ENCODE measurements around the gene STAC2.
"Not testable (repeated sequence)": the region's sequence is repeated elsewhere in the genome, so short reads cannot be mapped to it uniquely, and the experiment has no call there.

STAC2 gene

DNA sequence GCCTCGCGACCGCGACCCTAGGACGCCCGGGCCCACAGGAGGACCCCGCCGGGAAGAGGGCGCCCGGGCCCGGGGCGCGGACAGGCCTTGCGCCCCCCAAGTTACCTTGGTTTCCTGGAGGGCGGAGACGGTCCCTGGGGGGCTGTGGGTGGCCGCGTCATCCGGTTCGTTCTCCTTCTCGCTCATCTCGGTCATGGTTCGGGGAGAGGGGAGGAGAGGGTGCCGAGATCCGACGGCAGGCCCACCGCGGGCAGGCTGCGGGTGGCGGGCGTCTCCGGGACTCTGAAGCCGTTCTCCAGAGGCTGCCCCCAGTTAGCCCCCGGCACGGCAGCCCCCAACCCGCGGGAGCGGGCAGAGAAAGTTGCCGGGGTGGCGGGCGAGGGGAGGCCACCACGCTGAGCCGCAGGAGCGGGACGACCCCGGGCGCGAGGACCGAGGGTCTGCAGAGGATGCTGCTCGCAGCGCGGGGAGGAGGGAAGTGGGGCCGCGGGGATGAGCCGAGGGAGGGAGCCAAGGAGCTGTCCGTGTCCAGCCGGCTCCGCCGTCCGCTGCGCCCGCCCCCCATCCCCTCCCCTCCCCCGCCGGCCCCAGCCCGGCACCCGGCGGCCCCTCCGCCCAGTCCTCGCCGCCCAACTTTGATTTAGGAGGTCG is at the start of gene STAC2:
STAC2 (minus strand) TSS at position 638 of the 651 bp plus-strand sequence; CDS start at position 195, 443 bp downstream.
- DNase-seq: no peak

GRCh38 chr17:39271546-39271945 is 45.8 kb upstream of the STAC2 start:
- no peak for DNase-seq

GRCh38 chr17:39270923-39271322 is 45.2 kb upstream of the STAC2 start:
- DNase-seq: no peak

DNA sequence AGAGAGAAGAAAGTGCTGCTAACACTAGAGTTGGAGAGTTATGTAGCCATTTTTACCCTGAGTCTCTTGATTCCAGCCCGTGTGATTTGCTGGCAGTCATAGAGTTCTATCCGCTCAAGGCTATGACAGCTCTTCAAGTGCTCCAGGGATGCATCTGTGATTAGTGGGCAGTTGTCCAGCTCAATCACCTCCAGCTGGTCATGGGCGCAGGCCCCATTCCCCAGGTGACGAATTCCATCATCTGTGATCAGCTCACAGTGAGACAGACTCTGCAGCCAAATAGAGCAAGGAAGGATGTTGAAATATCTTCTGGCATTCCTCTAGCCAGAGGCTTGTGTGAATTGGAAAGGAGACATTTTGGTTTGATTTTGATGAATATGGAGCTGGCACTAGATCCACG is 38.4 kb upstream of the STAC2 start:
- DNase-seq: no peak

DNA sequence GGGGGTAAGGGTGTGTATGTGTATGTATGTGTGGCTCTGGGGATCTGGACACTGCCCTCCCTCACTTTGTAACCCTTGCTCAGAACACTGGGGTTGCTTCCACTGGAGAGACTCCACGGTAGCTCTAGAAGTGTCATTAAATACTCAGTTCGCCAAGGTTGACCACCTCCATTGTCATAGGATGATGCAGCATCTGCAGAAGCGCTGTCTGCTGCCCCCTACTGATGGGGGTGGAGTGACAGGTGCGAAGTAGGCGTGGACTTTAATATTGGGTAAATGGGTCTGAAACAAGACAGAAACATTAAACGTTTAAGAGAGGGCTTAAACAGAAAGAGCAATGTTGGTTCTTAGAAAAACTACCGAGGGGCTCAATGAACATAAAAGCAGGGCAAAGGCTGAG is 35.5 kb upstream of the STAC2 start:
- no peak for DNase-seq

GRCh38 chr17:39252788-39253460 is 27.2 kb upstream of the STAC2 start:
- DNase-seq: peak; percentile 38

GRCh38 chr17:39251997-39252396 is 26.3 kb upstream of the STAC2 start:
- no peak for DNase-seq

DNA sequence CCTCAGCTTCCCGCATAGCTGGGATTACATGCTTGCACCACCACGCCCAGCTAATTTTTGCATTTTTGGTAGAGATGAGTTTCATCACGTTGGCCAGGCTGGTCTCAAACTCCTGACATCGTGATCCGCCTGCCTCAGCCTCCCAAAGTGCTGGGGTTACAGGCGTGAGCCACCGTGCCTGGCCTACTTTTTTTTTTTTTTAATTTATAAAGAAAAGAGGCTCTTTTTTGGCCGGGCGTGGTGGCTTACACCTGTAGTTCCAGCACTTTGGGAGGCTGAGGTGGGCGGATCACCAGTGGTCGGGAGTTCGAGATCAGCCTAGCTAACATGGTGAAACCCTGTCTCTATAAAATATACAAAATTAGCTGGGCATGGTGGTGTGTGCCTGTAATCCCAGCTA is 24.3 kb upstream of the STAC2 start:
- DNase-seq: not testable (repeated sequence)

DNA sequence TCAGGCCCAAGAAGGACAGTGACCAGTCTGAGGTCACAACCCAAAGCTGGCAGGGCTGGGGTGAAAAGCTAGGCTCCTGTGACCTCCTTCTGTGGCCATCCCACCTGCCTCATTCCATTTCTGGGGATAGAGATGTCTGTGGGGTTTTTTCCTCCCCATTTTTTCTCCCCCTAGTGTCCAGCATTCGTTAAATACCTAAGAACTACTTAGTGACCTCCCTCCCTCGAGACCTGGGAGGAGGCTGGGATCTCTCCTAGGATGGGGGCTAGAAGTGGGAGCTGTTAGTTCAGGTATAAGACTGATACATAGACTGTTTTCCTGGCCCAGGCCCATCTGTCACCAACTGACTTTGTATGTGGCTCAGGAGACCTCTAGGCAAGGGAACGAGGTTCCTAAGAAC is 20.5 kb upstream of the STAC2 start:
- peak; percentile 52 for DNase-seq

DNA sequence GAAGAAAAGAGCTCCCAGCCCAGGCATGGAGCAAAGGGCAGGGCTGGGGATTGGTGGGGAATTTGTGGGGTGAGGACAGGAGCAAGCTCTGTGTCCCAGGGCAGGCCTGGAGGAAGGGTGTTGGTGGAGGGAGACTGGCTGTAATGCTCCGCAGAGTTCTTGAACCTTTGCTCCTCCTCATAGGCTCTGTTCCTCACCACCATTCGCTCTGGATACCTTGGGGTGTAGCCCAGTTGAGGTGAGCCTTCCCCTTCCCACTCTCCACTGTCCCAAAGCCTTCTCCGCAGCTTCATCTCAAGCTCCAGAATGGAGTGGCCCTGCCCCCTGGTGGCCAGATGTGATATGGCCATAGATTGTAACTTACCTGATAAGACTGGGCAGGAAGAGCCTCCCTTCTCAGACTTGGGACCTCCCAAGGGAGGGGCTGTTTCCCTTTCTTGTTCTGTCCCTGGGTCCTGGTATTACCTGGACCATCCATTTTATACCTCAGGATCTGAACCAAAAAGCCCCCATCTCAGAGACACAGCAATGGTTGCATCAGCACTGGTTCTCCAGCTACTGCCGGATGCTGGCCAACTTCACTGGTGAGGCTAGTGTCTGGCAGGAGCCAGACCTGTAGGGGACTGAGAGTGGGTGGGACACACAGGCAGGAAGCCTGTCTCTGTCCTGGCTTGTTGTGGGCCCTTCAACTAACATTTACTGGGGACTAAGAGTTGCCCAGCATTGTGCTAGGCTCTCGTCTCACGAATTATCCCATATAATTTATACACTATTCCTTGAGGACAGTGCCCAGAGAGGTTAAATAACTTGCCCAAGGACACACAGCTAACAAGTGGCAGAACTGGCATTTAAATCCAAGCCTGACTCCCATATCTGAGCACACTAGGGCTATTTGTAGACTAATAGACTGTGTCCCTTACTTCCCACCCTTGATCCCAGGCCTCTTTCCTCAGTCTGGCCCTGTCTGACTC is 19.1 kb upstream of the STAC2 start:
- DNase-seq: peak; percentile 97

GRCh38 chr17:39244016-39244599 is 18.4 kb upstream of the STAC2 start:
- no peak for DNase-seq

DNA sequence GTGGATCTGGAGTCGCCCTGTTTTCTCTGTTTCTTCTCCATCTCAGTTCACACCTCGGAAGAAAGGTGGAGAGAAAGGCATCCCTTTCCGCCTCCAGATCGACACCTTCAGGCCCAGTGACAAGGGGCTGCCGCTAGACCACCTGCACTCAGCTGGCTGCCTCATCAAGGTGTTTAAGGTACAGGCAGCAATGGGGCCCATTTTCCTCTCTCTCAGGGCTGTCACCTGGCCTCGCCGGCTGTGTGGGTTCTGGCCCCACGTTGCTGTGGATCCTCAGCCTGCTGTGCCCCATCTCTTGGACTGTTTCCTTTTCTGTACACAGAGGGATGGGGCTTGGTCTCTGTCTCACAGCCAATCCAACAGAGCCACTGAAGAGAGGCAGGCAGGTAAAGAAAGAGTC is 17.4 kb upstream of the STAC2 start:
- no peak for DNase-seq

- no peak for DNase-seq
Observed at GRCh38 chr17:39240631-39241030, 14.9 kb upstream of the STAC2 start.

DNA sequence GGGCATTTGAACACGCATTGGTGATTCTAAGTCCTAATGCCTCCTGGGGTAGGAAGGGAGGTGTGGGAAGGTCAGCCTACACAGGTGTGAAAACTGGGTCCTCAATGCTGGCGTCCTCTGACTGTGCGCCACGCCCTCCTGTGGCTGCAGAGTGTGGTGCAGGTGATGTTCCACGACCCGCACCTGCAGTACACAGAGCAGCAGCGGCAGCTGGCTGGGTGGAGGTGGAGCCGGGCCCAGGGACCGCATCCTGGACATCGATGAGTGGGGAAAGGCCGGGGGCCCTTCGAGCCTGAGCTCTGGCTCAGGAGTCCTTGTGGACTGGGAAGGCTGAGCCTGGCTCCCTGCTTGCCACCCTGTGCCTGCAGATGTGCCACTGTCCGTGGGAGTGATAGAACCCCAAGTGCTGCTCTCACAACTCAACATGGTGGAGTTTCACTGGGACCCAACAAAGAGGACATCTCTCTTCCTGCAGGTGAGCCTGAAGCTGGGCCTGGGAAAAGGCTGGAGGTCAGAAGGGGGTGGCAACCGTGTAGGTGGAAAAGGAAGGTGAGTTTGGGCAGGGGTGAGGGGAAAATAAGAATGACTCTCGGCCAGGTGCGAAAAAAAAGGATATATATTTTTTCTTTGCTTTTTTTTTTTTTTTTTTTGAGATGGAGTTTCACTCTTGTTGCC is 14.0 kb upstream of the STAC2 start:
- peak; percentile 84 for DNase-seq

- peak; percentile 79 for DNase-seq
Observed at GRCh38 chr17:39238311-39238972, 12.7 kb upstream of the STAC2 start.

GRCh38 chr17:39237586-39237985 is 11.8 kb upstream of the STAC2 start:
- no peak for DNase-seq

GRCh38 chr17:39236981-39237441 is 11.3 kb upstream of the STAC2 start:
- no peak for DNase-seq

DNA sequence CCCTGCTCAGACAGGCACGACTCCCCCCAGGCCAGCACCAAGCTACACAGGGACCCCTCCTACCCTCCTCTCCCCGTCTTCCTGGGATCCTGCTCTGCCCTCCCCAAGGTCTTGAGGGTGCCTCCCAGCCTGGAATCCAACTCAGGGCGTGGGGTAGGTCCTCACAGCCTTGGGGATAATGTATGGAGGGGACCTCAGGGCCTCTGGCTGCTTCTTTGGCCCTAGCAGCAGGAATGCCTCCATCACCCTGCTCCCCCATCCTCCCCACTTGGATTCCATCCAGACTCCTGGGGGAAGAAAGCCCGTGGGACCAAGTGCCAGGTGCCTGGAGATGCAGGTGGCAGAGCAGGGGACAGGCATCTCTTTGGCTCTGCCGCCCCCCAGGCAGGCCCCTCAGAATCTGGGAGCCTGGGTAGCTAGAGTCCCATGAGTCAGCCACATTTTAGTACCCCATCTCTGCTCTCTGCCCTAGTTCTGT is 10.7 kb upstream of the STAC2 start:
- DNase-seq: no peak

DNA sequence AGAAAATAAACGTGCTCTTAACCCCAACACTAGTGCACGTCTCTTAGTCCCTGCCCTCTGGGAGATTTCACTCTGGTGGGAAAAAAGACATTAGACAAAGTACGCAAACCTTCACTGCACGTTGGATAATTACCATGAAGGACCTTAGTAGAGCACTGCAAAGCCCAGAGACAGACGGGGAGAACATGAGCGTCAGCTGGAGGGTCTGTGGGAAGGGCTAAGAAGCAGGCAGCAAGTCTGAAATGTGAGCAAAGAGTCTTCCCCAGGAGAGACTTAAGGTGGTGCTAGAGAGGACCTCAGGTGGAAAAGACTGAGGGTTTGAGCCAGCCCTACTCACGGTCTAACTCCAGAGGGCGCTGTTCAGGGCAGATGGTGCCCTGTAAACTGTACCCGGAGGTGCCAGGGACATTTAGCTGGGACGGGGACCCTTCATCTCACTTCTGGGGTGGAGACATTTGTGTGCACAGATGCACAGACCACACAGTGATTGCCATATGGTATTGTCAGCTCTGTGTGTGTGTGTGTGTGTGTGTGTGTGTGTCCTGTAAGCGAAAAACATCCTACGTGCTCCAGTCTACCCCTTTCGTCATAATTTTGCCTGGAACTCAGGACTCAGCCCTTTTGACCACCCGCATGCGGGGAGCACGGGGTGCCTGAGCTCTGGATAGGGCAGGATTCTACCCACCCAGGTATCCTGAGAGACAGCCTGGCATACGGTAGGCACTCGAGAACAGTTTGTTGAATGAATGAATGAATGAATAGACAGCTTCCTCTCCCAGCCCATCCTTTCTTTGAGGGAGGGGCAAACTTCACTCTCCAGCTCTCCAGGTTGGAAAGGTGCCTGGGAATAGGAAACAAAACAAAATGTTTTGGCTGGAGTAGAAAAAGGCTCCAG is 10.1 kb upstream of the STAC2 start:
- DNase-seq: no peak

Measured in activated CD8-positive, alpha-beta memory T cell treated with anti-CD3 and anti-CD28 coated beads for 24 hours (primary cell).